Cardiac fibroblast (primary cell): ENCODE data around the gene NRL.

ENCODE experiments used
- DNase-seq, 2 donors: peaks; one replicate each; pipeline versions ENCODE4 v3.0.0 to v3.0.0-alpha.2; 2010; ENCODE audit warnings: low read depth in 2 of 2
- H3K4me3 ChIP-seq, 2 donors: replicated peaks in 1 of 2; 1 replicate in 1 of 2; 2 replicates in 1 of 2; pipeline ENCODE4 v1.5.1; 2011; ENCODE audit warnings: low read depth in 2 of 2, low read length in 2 of 2, mild to moderate bottlenecking in 2 of 2, moderate library complexity in 1 of 2
- TF ChIP-seq, protein P1 (sequence below): IDR thresholded peaks from one replicate; pipeline ENCODE4 v1.5.1; 2011; ENCODE audit warnings: low read depth, mild to moderate bottlenecking, low read length, inconsistent platforms

NRL gene

DNA sequence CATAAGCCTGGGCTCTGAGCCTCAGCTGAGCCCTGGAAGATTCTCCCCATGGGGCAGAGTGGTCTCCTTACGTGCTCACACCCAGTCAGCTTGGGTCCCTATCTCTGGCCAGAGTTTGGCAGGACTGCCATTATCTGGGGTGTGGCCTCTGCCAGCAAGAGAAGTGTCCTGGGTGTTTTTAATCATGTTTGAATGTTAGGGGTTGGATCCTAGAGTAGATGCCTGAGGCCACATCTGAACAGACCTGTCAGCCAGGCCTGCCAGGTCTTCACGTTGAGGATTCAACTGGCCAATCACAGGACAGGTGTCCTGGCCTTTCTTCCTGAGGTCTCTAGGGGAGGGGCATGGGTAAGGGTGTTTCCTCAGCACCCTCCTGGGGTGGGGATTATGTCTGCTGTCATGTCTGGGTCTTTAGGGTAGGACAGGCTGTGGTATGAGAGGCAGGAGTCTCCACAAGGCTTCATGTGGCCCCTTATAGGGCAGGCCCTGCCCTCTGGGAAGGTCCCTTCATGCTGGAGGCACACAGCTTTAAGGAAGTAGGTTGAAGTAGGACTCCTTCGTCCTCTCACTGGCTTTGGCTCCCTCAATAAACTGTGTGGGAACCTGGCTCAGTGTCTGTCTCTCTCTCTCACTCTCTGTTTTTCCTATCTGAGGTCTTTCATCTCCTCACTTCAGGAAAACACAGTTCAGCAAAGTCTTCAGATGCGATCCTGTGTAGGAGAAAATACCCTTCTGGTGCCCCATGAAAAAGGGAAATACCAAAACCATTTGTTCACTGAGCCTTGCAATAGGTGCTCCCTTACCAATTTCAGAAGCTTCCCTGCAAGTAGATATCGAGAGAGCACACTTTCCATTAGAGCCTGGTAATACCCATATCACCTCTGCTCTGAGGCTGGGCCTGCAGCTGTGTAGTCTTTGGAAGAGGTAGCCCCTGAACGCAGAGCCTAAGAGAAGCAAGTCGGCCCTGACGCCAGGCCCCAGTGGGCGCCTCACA lies 9.0 kb upstream of the NRL start:
- TF ChIP-seq, protein P1, sequence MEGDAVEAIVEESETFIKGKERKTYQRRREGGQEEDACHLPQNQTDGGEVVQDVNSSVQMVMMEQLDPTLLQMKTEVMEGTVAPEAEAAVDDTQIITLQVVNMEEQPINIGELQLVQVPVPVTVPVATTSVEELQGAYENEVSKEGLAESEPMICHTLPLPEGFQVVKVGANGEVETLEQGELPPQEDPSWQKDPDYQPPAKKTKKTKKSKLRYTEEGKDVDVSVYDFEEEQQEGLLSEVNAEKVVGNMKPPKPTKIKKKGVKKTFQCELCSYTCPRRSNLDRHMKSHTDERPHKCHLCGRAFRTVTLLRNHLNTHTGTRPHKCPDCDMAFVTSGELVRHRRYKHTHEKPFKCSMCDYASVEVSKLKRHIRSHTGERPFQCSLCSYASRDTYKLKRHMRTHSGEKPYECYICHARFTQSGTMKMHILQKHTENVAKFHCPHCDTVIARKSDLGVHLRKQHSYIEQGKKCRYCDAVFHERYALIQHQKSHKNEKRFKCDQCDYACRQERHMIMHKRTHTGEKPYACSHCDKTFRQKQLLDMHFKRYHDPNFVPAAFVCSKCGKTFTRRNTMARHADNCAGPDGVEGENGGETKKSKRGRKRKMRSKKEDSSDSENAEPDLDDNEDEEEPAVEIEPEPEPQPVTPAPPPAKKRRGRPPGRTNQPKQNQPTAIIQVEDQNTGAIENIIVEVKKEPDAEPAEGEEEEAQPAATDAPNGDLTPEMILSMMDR = no peak
- no peak overlapping the region for H3K4me3 ChIP-seq
- DNase-seq = no peak

DNA sequence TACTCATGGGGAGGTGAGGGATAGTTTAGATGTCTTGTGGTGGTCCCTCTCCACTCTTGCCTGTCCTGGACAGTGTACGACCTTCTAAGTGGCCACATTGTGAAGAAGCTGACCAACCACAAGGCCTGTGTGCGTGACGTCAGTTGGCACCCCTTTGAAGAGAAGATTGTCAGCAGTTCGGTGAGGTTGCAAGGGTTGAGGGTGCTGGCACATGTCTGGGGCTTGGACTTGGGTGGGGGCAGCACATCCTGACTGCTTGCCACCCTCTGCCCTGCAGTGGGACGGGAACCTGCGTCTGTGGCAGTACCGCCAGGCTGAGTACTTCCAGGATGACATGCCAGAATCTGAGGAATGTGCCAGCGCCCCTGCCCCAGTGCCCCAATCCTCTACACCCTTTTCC lies 8.1 kb upstream of the NRL start:
- TF ChIP-seq, protein P1 = no peak
- H3K4me3 ChIP-seq = no peak overlapping the region

GRCh38 chr14:24122416-24122815 lies 7.7 kb upstream of the NRL start:
- TF ChIP-seq, protein P1 = no peak
- no peak for DNase-seq
- no peak overlapping the region for H3K4me3 ChIP-seq

More for the DNA sequence above, 8.1 kb upstream of the NRL start:
- no peak for DNase-seq

DNA sequence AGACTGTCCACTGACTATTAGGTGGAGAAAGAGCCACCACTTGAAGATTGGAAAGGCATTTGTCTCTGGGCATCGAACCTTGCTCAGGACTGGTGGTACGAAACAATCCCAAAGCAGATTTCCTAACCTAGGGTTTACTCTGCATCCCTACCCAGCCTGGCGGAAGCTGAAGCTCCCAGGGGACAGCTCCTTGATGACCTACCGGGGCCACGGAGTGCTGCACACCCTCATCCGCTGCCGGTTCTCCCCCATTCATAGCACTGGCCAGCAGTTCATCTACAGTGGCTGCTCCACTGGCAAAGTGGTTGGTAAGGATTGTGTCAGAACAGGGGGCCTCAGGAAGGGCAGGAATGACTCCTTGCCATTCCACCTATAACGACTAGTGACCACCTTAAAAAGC lies 6.5 kb upstream of the NRL start:
- no peak overlapping the region for H3K4me3 ChIP-seq

DNA sequence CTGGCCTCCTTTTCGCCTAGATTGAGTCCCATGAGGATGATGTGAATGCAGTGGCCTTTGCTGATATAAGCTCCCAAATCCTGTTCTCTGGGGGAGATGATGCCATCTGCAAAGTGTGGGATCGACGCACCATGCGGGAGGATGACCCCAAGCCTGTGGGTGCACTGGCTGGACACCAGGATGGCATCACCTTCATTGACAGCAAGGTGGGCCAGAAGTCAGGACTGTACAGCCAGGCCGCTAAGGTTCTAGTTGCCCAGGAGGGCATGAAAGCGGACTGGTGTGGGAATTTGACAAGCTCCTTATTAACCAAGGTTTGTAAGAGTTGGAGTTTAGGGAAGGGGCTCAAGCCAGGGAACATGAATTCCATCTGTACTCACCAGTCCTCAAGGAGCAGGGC lies 4.9 kb upstream of the NRL start:
- DNase-seq = no peak
- TF ChIP-seq, protein P1 = no peak
- H3K4me3 ChIP-seq = no peak overlapping the region

More for the DNA sequence above, 6.5 kb upstream of the NRL start:
- TF ChIP-seq, protein P1 = no peak
- DNase-seq = no peak

- no peak for DNase-seq
- TF ChIP-seq, protein P1 = no peak
- H3K4me3 ChIP-seq = no peak overlapping the region
Observed at GRCh38 chr14:24117179-24117578, 2.4 kb upstream of the NRL start.
